GM03348 (cell line): ENCODE data around the gene PNKD.

ENCODE experiments used
- DNase-seq: peaks from one replicate; pipeline ENCODE4 v3.0.0; 2012; ENCODE audit warnings: low spot score

The PNKD gene, protein sequence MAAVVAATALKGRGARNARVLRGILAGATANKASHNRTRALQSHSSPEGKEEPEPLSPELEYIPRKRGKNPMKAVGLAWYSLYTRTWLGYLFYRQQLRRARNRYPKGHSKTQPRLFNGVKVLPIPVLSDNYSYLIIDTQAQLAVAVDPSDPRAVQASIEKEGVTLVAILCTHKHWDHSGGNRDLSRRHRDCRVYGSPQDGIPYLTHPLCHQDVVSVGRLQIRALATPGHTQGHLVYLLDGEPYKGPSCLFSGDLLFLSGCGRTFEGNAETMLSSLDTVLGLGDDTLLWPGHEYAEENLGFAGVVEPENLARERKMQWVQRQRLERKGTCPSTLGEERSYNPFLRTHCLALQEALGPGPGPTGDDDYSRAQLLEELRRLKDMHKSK

DNA sequence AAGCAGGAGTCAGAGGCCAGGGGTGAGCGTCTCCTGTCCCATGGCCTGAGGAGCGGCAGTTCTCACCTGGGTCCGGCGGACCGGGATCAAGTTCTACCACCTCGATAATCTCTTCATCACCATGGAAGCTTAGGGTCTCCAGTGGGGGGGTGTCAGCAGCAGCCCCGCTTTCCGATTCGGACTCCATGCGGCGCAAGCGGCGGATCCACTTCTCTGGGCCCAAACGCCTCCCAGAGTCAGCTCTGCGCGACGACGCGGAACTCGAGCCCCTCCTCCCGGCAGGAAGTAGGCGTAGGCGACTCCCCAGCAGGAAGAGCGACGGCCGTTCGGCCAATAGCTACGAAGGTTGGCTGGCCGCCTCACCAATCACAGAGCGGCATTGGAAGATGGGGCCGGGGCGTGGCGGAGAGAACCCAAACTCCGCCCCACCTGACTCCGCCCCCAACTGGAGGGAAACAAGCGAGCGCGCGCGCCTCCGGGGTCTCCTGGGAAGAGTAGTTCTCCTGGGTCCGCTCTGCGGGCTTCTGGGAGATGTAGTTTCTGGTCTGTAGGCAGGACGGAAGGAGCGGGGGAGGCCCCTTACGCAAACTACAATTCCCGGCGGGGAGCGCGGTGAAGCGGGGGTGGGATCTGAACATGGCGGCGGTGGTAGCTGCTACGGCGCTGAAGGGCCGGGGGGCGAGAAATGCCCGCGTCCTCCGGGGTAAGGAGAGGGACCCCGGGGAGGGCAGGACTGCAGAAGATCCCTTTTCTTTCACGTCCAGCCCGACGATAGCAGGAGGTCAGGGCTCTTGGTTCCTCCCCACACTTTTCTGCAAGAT is at the start of gene PNKD, which contains the start of gene AAMP:
Gene PNKD (plus strand): TSS at position 620 of the 821 bp plus-strand sequence. CDS start 17 bp downstream, at position 637.
Gene AAMP (minus strand): TSS at position 238 of the 821 bp plus-strand sequence. CDS start 51 bp downstream, at position 187.
- peak; percentile 100 for DNase-seq

DNA sequence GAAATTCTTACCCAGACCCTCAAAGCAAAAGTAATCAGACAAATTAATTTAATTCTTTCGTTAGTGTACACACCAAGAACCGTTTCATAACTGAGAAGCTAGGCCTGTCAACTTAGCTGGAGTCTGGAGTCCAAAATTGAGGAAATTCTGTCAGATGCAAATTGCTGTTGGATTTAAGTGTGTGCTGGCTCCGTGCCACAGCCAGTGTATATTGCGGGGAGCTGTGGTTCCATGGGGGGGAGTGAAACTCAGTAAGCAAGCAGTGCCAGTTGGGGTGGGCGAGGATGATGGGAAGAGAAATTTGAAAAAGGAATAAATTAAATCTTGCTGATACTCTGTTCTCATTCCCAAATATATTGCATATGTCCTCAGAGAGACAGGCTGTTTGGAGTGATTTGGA is 49.3 kb upstream of the PNKD start:
- DNase-seq: no peak

DNA sequence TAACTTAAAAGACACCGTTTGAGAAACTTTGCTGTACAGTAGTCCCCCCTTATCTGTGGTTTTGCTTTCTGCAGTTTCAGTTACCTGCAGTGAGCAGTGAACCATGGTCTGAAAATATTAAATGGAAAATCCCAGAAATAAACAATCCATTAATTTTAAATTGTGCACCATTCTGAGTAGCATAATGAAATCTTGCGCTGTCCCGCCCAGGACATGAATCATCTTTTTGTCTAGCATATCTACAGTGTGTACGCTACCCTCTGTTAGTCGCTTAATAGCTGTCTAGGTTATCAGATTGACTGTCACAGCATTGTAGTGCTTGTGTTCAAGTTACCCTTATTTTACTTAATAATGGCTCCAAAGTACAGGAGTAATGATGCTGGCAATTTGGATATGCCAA is 47.3 kb upstream of the PNKD start:
- DNase-seq: no peak

DNA sequence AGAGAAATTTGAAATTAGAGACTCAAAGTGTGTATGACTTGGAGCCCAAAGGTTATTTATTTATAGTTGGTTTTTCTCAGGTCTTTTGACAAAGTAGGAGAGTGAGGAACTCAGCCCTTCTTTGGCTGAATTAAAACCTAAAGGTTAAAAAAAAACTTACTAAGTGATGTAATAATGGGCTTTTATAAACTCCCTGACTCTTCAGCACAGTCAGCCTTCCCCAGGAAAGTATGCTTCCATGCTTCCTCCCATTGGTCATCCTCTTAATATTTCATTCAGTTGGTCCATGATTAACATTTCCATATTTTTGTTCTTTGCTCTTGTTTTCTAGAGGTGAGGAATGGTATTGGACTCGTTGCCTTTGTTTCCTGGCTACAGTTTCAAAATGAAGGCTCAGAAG is 46.1 kb upstream of the PNKD start:
- no peak for DNase-seq

DNA sequence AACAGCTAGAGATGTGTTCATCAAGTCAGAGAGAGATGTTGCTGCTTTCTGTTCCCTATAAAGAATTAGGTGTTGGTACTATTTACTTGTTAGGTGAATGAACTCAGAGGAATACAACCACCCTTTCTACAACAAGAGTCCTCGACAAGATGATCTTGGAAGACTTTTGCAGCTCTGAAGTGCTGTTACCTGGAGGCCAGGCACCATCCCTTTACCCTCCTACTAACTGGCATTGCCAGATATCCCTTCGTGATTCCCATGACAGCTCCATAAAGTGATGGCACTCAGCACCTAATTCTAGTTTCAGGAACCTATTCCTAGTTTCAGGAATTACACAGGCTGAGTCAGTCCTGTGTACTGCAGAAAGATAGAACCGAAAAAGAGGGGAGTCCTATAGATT is 43.4 kb upstream of the PNKD start:
- no peak for DNase-seq

DNA sequence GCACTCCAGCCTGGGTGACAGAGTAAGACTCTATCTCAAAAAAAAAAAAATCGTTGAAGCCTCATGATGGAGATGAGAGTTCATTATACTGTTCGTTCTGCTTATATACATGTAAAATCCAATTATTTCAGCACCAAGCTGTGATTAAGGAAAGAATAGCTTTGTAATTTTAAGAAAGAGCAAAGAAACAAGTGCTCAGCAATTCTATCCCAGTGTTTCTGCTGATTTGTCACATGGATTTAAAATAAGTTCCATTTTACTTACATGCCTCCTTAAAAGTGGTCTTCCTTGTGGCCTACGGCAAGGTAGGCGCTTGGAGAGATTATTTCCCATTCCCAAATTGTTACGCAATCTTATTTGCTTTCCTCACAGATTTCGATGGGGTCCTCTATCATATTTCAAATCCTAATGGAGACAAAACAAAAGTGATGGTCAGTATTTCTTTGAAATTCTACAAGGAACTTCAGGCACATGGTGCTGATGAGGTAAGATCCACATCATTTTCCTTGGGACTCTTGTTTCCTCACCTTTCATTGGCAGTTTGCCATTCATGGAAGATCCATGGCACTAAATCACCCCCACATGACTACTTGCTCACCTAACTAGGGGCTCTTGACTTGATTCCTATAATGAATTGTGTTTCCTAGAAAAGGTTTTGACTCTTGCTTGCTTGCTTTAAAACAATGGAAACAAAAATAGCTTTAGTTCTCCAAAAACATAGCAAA is 41.8 kb upstream of the PNKD start:
- no peak for DNase-seq

DNA sequence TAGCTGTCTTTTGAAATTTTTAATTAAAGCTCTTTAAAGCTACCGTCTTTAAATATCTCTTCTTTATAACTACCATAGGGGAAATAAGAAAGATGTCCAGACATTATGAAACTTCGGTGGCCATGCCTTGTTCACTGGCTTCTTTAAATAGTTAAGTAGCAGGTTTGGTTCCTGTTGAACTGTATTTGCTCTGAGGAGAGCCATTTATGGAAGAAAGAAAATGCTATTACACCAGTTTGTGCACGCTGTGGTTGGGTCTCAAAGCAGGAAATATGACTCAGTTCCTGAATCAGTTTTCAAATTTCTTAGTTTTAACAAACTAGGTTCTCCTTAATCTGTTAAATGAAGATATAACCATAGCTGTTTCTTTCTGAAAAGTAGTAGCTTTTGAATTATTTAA is 41.1 kb upstream of the PNKD start:
- peak; percentile 76 for DNase-seq

DNA sequence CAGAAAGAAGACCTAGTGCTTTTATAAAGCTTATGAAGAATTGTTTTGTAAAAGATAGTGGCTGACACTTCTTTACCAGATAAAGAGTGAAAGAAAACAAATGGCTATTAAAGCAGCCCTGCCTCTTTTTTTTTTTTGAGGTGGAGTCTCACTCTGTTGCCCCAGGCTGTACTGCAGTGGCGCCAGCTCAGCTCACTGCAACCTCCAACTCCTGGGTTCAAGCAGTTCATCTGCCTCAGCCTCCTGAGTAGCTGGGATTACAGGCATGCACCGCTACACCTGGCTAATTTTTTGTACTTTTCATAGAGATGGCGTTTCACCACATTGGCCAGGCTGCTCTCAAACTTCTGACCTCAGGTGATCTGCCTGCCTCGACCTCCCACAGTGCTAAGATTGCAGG is 40.5 kb upstream of the PNKD start:
- no peak for DNase-seq

DNA sequence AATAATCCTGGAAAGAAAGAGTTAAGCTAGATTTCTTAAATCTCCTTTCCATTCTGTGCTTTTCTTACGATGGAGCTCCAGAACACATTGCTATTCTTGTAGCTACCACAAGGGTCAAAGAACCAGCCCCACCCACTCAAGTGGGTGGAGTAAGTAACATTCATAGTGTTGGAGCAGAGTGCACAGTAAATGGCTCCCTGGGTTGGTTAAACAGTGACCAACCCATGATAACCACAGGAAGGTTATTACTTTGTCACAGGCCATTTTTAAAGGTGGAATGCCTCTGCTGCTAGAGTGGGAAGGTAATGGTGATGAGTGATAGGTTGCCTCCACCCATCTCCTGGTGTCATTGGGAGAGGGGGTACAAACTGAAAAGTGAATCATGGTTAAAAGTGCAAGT is 39.4 kb upstream of the PNKD start:
- peak; percentile 42 for DNase-seq

DNA sequence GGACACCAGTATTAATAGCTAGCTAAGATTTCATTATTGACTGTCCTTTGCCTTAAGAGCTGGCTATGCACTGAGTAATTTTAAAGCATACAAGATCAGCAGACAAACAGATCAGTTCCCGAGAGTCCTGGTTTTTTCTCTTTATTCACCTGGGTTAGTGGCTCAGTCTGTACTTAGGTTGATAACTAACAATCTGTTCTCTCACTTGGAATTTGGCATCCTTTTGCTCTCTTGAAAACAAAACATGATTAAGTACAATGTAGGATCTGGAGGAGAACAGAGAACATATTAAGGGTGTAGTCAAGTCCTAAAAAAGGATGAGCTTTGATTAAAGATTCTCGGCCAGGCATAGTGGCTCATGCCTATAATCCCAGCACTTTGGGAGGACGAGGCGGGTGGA is 36.8 kb upstream of the PNKD start:
- DNase-seq: no peak

DNA sequence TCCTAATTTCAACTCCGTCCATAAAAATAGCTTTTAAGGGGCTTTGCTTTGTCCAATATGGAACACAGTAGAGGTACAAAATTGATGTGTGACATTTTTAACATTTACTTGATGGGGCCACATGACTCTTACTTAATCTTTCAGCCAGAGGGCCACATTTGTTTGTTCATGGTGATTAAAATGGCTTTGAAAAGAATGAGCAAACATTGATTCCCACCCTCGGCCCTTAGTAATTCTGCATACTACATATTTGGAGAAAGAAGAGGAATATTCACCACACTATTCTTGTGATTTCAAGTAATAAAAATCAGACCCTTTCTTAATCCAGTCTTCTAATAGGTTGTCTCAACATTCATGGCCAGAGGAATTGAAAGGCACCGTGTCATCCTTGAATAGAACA is 35.8 kb upstream of the PNKD start:
- no peak for DNase-seq

DNA sequence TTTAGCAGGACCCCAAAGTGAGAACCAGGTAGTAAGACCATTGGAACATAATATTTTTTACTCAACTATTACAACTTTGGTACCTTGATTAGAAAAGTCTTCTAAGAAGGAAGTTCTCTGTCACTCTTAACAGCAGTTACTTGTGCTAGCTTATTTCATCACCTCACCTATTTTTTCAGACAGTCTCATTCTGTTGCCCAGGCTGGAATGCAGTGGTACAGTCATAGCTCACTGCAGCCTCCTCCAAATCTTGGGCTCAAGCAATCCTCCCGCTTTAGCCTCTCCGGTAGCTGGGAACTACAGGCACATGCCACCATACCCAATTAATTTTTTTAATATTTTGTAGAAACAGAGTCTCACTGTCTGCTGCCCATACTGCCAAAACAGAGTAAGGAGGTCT is 35.3 kb upstream of the PNKD start:
- DNase-seq: no peak

DNA sequence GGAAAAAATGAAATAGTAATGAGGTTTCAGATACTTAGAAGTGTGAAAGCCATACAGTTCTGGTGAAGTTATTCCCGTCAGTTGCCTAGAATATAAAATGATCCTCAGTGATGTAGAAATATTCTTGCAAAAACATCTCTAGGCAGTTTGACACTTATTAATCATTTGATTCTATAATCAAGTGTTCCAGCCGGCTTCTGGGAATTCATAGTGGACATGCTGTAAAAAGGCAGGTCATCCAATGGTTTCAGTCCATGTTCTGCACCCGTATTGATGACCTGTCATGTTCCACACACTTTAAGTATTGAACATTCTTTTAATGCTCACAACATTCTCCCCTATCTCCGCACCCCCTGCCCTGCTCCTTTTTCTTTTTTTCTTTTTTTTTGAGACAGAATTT is 33.5 kb upstream of the PNKD start:
- no peak for DNase-seq

DNA sequence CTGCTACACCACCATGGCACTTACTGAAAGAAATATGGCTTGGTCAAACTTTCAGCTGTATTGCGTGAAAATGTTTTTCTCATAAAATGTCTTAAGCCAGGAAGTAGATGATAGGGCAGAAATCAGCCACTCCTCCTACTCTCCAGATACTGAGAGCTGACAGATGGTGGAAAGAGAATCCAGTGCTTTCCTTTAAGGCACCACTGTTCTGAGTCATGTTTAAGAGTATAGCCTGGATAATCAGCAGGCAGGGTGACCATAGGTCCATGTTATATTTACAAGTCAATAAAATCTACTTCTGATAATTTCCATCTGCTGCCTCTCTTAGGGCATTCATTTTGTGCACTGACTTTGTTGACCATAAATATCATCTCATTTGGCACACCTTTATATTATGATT is 31.4 kb upstream of the PNKD start:
- no peak for DNase-seq

DNA sequence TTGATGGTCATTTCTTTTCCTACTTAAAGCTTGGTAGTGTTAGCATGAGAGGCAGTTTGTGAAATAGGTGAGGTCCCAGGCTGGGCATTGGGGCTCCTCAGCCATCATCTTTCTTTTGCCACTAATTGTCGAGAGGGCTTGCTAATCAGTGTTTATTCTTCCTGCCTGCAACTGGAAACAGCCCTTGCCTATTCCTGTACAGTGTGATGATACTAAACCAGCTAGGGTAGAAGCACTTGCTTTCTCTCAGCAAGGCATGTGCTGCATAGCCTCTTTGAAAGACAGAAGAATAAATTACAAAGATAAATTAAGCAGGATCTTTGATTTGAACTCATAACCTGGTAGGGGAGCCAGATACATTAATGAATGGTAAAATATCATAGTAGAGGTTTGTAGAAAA is 26.1 kb upstream of the PNKD start:
- no peak for DNase-seq

DNA sequence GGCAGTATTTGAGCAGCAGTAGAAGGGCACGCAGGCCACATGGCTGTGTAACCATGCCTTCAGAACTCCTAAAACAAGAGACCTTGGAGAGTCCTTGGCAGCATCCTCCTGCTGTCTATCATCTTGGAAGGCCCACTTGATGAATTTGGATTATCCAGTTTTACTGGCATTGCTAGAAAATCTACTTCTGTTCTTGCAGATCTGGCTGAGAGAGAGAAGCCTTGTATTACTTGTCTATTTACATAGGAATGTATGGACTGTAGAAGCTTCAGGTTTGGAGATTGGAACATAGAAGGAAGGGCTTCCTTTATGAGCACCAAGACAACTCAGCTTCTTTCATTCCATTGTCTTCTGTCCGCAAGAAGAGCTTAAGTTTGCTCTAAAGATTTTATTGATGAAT is 25.7 kb upstream of the PNKD start:
- no peak for DNase-seq

DNA sequence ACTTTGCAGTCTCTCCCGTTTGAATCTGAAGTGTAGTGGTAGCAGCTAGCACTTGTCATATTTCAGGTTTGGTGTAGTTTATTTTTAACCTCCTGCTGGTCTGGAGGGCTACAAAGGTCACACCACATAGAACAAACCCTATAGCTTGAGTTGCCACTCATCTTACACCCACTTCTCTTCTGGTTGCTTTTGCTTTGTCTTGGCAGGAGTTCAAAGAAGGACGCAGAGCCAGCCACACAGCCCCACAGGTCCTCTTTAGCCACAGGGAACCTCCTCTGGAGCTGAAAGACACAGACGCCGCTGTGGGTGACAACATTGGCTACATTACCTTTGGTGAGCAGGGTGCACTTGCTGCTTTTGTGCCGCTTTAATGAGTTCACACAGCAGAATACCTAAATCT is 25.1 kb upstream of the PNKD start:
- no peak for DNase-seq

DNA sequence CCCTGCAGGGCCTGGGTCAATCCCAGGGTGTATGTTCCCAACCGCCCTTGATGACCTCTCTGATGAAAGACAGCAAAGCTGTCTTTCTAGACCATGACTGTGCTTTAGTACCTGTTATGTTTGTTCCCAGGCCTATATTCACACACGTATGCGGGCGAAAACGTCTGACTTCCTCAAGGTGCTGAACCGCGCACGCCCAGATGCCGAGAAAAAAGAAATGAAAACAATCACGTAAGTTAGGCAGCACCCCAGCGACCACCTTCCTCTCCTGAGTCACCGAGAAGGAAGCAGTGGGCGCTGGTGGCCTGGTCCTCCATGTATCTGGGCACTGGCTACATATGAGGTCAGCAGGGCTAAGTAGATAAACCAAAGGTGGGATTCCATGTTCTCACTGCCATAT is 20.6 kb upstream of the PNKD start:
- no peak for DNase-seq

DNA sequence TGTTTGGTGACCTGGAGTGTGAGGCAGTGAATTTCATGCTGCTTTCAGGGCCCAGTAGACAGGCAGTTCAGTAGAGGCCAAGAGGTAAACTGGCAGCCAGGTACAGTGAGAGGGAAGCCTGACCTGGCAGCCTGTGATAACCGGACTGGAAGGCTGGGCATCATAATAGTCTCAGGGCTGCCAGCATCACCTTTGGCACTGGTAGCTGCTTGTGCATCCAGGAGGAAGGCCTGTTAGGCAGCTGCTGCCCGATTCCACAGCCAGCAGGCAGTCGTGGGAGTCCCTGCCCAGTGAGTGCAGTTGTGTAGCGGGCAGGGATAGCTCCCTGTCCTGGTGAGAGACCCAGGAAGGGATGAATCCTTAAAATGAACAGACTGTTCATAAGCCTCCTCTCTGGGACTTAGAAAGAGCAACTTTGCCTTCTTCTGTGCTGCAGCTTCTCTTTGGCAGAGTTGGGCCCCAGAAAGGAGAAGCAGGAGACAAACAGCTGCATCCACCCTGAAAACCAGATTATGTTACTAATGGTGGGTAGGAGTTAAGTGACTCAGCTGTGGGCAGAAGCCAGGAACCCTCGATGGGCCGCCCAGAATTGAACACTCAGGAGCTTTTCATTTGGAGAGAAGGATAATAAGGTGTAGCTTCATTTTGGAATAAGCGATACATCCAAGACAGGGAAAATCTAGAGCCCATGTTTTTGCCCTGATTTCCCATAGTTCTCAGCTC is 17.6 kb upstream of the PNKD start:
- DNase-seq: peak; percentile 41

DNA sequence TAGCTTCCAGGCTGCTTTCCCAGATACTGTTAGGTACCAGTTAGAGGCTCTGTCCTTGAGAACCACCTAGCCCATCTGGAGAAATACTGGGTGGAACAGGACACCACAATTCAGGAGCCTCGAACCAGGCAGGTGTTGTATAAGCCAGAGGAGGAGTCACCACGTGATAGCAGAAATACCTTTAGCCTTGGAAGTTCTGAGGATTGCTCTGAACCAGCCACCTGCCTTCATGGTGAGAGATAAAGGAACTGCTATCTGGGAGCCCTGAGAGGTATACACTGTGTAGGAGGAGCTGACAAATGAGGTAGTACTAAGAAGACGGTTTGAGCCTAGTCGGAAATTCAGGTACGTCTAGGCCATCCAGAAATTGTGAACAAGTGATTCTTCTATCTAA is 17.1 kb upstream of the PNKD start:
- DNase-seq: no peak

DNA sequence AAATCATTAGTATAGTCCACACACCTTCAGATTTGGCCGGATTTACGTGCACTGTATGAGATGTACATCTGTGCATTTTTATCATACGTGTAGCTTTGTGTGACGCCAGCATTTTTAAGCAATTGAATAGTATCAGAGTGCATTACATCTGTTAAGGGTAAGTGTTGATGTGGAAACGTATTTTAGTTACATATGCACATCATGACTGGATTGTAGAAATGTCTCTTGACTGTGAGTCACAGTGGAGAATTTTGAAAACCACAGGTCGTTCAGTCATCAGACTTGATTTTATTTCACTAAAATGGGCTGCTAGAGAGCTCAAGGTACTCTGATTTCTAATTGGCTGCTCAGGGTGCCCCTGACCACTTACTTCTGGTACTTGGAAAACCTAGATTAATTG is 14.9 kb upstream of the PNKD start:
- DNase-seq: peak; percentile 20
